Loucy (cell line): Measurements from ENCODE around the gene NOTO.

Experiments used
- H2AFZ ChIP-seq: fragments of 200-600 bp; sonication (generic); 2 replicates; pipeline ENCODE4 v1.6.0; 2016; ENCODE audit warnings: antibody characterized with exemption, mild to moderate bottlenecking, low read length, moderate library complexity
- H3F3A ChIP-seq: fragments of 200-600 bp; 2 replicates; pipeline ENCODE4 v1.6.0; 2016; ENCODE audit warnings: antibody characterized with exemption, low read depth, mild to moderate bottlenecking
- H3K27me3 ChIP-seq: fragments of 200-600 bp; sonication (generic); 2 replicates; pipeline ENCODE4 v1.6.1; 2014; ENCODE audit warnings: low read length, mild to moderate bottlenecking; ENCODE audit not compliant: insufficient read depth, poor library complexity, severe bottlenecking
- H3K36me3 ChIP-seq: fragments of 200-600 bp; sonication (generic); 2 replicates; pipeline ENCODE4 v1.6.1; 2016; ENCODE audit warnings: low read length; ENCODE audit not compliant: insufficient read depth
- H3K4me1 ChIP-seq: fragments of 200-600 bp; sonication (generic); 2 replicates; pipeline ENCODE4 v1.5.1; 2014; ENCODE audit warnings: low read length, mild to moderate bottlenecking; ENCODE audit not compliant: insufficient read depth, poor library complexity, severe bottlenecking
- H3K4me2 ChIP-seq: fragments of 200-600 bp; sonication (generic); 2 replicates; pipeline ENCODE4 v1.6.0; 2014; ENCODE audit warnings: antibody characterized with exemption, low read length, low read depth, mild to moderate bottlenecking; ENCODE audit not compliant: poor library complexity, severe bottlenecking
- H3K4me3 ChIP-seq: fragments of 200-600 bp; sonication (generic); 2 replicates; pipeline ENCODE4 v1.5.1; 2014; ENCODE audit warnings: low read length, mild to moderate bottlenecking, mixed read lengths; ENCODE audit not compliant: poor library complexity, severe bottlenecking
- H3K79me2 ChIP-seq: fragments of 200-600 bp; sonication (generic); 2 replicates; pipeline ENCODE4 v1.6.1; 2014; ENCODE audit warnings: low read length; ENCODE audit not compliant: insufficient read depth
- H3K9ac ChIP-seq: fragments of 200-600 bp; sonication (generic); 2 replicates; pipeline ENCODE4 v1.6.0; 2014; ENCODE audit warnings: mild to moderate bottlenecking, low read depth, low read length, moderate library complexity; ENCODE audit not compliant: poor library complexity, severe bottlenecking
- H3K9me2 ChIP-seq: fragments of 200-600 bp; sonication (generic); replicated peaks from 2 replicates; pipeline ENCODE4 v1.6.1; 2016; ENCODE audit warnings: low read depth, low read length, mixed read lengths
- H3K9me3 ChIP-seq: fragments of 200-600 bp; sonication (generic); 2 replicates; pipeline ENCODE4 v1.6.1; 2014; ENCODE audit warnings: mild to moderate bottlenecking, antibody characterized with exemption, low read length, low read depth; ENCODE audit not compliant: insufficient read depth
- H4K20me1 ChIP-seq: fragments of 200-600 bp; sonication (generic); 2 replicates; pipeline ENCODE4 v1.6.0; 2014; ENCODE audit warnings: antibody characterized with exemption, low read length, mild to moderate bottlenecking; ENCODE audit not compliant: insufficient read depth, poor library complexity, severe bottlenecking
- CTCF ChIP-seq: fragments of 200-600 bp; sonication (generic); conservative IDR thresholded peaks from 2 replicates; pipeline ENCODE4 v1.5.1; 2014; ENCODE audit warnings: mild to moderate bottlenecking, antibody characterized with exemption, low read length
- EZH2phosphoT487 ChIP-seq: fragments of 200-600 bp; IDR thresholded peaks from 2 replicates; pipeline ENCODE4 v1.6.1; 2018; ENCODE audit warnings: antibody characterized with exemption, mild to moderate bottlenecking, moderate library complexity, borderline replicate concordance

NOTO gene

GRCh38 chr2:73257425-73258125 lies 55.2 kb downstream of the NOTO start:
- H2AFZ ChIP-seq, result no peak overlapping the region
- H3K9me3 ChIP-seq, result no peaks in the 10 kb centered on the region
- TF ChIP-seq EZH2phosphoT487 (no peak), CTCF (no peak)
- no peaks in the 10 kb centered on the region for H4K20me1 ChIP-seq
- H3K4me3 ChIP-seq, result no peak overlapping the region
- H3K9ac ChIP-seq, result no peak overlapping the region
- H3K9me2 ChIP-seq, result no peaks in the 10 kb centered on the region
- no peaks in the 10 kb centered on the region for H3K27me3 ChIP-seq
- H3K4me2 ChIP-seq, result no peak overlapping the region
- H3K79me2 ChIP-seq, result no peaks in the 10 kb centered on the region
- no peaks in the 10 kb centered on the region for H3K4me1 ChIP-seq
- no peaks in the 10 kb centered on the region for H3F3A ChIP-seq
- H3K36me3 ChIP-seq, result peaks cover 60% of the 10 kb centered on the region; the same call in 1 of the 2 replicates

GRCh38 chr2:73258186-73258912 lies 56.0 kb downstream of the NOTO start:
- no peaks in the 10 kb centered on the region for H3K79me2 ChIP-seq
- no peaks in the 10 kb centered on the region for H3F3A ChIP-seq
- no peaks in the 10 kb centered on the region for H3K9me2 ChIP-seq
- peaks cover 58% of the 10 kb centered on the region; the same call in 1 of the 2 replicates for H3K36me3 ChIP-seq
- H2AFZ ChIP-seq, result no peak overlapping the region
- no peak overlapping the region for H3K4me2 ChIP-seq
- no peaks in the 10 kb centered on the region for H3K9me3 ChIP-seq
- H3K4me1 ChIP-seq, result no peaks in the 10 kb centered on the region
- no peaks in the 10 kb centered on the region for H4K20me1 ChIP-seq
- H3K9ac ChIP-seq, result no peak overlapping the region
- no peak overlapping the region for H3K4me3 ChIP-seq
- no peaks in the 10 kb centered on the region for H3K27me3 ChIP-seq
- TF ChIP-seq EZH2phosphoT487 (no peak), CTCF (no peak)

- peaks cover 58% of the 10 kb centered on the region; the same call in 1 of the 2 replicates for H3K36me3 ChIP-seq
Measured at GRCh38 chr2:73258913-73259215, 56.5 kb downstream of the NOTO start.

More at GRCh38 chr2:73258913-73259215, 56.5 kb downstream of the NOTO start:
- Histone ChIP-seq H3K4me3 (no peak overlapping the region), H3K9ac (no peak overlapping the region), H3K4me2 (no peak overlapping the region), H3K9me2 (no peaks in the 10 kb centered on the region), H3K27me3 (no peaks in the 10 kb centered on the region), H3K9me3 (no peaks in the 10 kb centered on the region), H3K4me1 (no peaks in the 10 kb centered on the region), H3F3A (no peaks in the 10 kb centered on the region), H4K20me1 (no peaks in the 10 kb centered on the region), H2AFZ (no peak overlapping the region), H3K79me2 (no peaks in the 10 kb centered on the region)
- TF ChIP-seq CTCF, result no peak
- TF ChIP-seq EZH2phosphoT487, result no peak
